NCI-H345 (cell line): ENCODE results near the gene FHOD3.
"Not testable (repeated sequence)": the region's sequence is repeated elsewhere in the genome, so short reads cannot be mapped to it uniquely, and the experiment has no call there.

ENCODE experiments used
- DNase-seq: peaks from one replicate; lab custom pipeline; 2025; lab: John Stamatoyannopoulos, UW

FHOD3 gene

GRCh38 chr18:36711014-36711725 lies 413.7 kb downstream of the FHOD3 start:
- no peak for DNase-seq

GRCh38 chr18:36711813-36712444 lies 414.4 kb downstream of the FHOD3 start:
- DNase-seq, result no peak

GRCh38 chr18:36714476-36714875 lies 417.0 kb downstream of the FHOD3 start:
- DNase-seq, result no peak

GRCh38 chr18:36717422-36718110 lies 420.1 kb downstream of the FHOD3 start:
- DNase-seq, result no peak

GRCh38 chr18:36718705-36719328 lies 421.3 kb downstream of the FHOD3 start:
- DNase-seq, result no peak

- DNase-seq, result no peak
Measured at GRCh38 chr18:36719630-36720029, 422.1 kb downstream of the FHOD3 start.

- not testable (repeated sequence) for DNase-seq
Measured at GRCh38 chr18:36721351-36721750, 423.8 kb downstream of the FHOD3 start.

GRCh38 chr18:36724169-36724568 lies 426.7 kb downstream of the FHOD3 start:
- DNase-seq, result no peak

- DNase-seq, result no peak
Measured at GRCh38 chr18:36724591-36725001, 427.1 kb downstream of the FHOD3 start.

GRCh38 chr18:36728345-36728744 lies 430.8 kb downstream of the FHOD3 start:
- no peak for DNase-seq

- no peak for DNase-seq
Measured at GRCh38 chr18:36729197-36729596, 431.7 kb downstream of the FHOD3 start.

- DNase-seq, result no peak
Measured at GRCh38 chr18:36732264-36732663, 434.8 kb downstream of the FHOD3 start.

- DNase-seq, result no peak
Measured at GRCh38 chr18:36733150-36733549, 435.6 kb downstream of the FHOD3 start.

- DNase-seq, result no peak
Measured at GRCh38 chr18:36734596-36734995, 437.1 kb downstream of the FHOD3 start.

GRCh38 chr18:36735130-36735529 lies 437.6 kb downstream of the FHOD3 start:
- DNase-seq, result no peak

GRCh38 chr18:36736094-36736493 lies 438.6 kb downstream of the FHOD3 start:
- no peak for DNase-seq

GRCh38 chr18:36737316-36737715 lies 439.8 kb downstream of the FHOD3 start:
- no peak for DNase-seq

- no peak for DNase-seq
Measured at GRCh38 chr18:36744261-36744876, 446.9 kb downstream of the FHOD3 start.

- DNase-seq, result no peak
Measured at GRCh38 chr18:36745219-36745975, 447.9 kb downstream of the FHOD3 start.

GRCh38 chr18:36752929-36753865 lies 455.7 kb downstream of the FHOD3 start:
- DNase-seq, result no peak
